ENCODE data around the gene TBC1D1.

TBC1D1 gene

GRCh38 chr4:38178392-38178995 lies 287.6 kb downstream of the TBC1D1 start:
- no peak for DNase-seq

- peak; percentile 64 for DNase-seq
Measured at GRCh38 chr4:38179690-38180377, 288.9 kb downstream of the TBC1D1 start.

GRCh38 chr4:38180456-38180855 lies 289.6 kb downstream of the TBC1D1 start:
- no peak for DNase-seq

- DNase-seq, result no peak
Measured at GRCh38 chr4:38181286-38181685, 290.4 kb downstream of the TBC1D1 start.

- DNase-seq, result no peak
Measured at GRCh38 chr4:38182334-38182998, 291.6 kb downstream of the TBC1D1 start.

- DNase-seq, result no peak
Measured at GRCh38 chr4:38184404-38184803, 293.5 kb downstream of the TBC1D1 start.

- no peak for DNase-seq
Measured at GRCh38 chr4:38185406-38186144, 294.7 kb downstream of the TBC1D1 start.

GRCh38 chr4:38188136-38188535 lies 297.3 kb downstream of the TBC1D1 start:
- no peak for DNase-seq

- peak; percentile 39 for DNase-seq
Measured at GRCh38 chr4:38188631-38189101, 297.8 kb downstream of the TBC1D1 start.
